Measurements from ENCODE around the gene FAM227B.
"Not testable (repeated sequence)": the region's sequence is repeated elsewhere in the genome, so short reads cannot be mapped to it uniquely, and the experiment has no call there.

Gene FAM227B, protein sequence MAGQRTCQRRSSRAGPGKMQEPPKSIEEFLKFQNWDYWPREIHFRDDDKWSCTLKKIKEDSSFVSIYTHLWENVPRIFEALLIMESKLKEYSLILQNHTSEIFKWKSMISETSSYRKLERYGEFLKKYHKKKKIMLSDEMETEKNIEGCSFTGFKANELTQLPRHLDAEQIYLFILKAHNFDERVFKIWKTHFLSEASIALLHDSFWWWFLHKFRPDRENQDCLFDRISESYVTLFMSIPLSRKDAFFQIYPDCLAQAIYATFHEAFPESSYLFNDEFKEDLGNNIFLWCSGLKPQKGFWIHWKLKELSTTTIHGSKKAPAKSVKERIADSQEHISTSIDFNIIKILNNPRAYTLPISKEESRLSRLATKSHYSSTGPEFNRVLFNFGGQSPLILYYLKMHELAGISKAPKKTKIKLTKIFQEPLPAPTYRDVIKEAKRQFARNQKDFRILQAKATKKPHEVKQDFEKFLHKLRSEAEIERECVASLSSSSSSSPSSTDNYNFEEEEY

DNA sequence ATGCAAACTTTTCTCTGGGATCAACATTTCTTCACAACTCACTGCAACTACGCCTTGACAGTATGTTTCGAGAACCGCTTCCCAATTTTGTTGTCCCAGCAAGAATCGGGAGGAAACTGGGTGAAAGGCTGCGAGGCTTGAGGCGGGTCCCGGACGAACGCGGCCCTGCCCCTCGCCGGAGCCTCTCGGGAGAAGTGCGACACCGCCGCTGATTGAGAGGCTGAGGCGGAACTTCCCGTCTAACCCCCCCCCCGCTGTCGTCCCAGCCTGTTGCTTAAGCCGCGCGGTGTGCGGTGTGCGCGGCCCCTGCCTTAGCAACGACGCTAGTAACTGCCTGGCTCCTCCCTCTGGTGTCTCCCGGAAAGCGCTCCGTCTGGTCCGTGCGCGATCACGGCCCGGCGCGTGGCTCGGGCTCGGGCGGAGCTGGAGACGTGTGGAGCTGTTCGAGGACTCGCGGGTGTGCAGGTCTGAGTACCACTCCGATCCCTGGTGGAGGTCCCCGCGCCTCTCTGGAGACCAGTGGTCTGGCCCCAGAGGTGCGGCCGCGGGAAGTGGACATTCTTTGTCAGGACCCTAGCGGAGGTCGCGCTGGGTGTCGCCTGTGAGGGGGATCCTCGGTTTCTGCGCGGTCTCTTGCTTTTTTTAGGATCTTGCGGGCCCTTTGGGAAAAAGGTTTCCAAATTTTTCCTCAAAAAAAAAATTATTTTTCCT is at the start of gene FAM227B, which contains the start of gene DTWD1:
Gene FAM227B, minus strand, starts transcription at position 161 of the 711 bp plus-strand sequence. CDS start 5,647 bp downstream, outside the sequence.
Gene DTWD1, plus strand, starts transcription at position 391 of the 711 bp plus-strand sequence. CDS start 4,120 bp downstream, outside the sequence.
- peak; percentile 94 for FAIRE-seq

DNA sequence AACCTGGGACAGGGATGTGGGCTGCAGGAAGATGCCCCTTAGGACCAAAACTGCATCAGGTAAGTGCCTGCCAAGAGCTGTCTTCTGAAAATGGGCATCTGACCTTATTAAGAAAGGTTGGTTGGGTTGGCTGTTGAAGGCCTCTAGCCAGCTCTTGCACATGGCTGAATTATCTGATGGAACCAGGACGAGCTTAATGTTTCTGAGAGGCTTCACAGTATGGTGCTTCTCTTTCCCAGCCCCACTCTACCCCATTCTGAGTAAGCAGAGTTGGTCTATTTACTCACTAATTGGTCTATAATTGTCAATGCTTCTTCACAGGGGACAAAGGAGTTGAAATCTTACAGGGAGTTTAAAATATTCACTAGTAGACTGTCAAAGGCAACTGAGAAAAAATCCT is 48.7 kb upstream of the FAM227B start:
- no peak for FAIRE-seq

DNA sequence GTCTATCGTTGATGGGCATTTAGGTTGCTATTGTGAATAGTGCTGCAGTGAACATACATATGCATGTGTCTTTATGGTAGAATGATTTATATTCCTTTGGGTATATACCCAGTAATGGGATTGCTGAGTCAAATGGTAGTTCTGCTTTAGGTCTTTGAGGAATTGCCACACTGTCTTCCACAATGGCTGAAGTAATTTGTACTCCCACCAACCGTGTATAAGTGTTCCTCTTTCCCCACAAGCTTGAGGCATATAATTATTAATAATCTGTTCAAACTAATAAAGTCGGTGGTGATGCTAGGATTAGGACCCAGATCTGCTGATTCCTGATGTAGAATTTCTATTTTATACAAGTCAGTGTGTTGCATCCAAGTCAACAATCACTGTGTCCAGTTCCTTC is 45.9 kb upstream of the FAM227B start:
- FAIRE-seq = not testable (repeated sequence)

DNA sequence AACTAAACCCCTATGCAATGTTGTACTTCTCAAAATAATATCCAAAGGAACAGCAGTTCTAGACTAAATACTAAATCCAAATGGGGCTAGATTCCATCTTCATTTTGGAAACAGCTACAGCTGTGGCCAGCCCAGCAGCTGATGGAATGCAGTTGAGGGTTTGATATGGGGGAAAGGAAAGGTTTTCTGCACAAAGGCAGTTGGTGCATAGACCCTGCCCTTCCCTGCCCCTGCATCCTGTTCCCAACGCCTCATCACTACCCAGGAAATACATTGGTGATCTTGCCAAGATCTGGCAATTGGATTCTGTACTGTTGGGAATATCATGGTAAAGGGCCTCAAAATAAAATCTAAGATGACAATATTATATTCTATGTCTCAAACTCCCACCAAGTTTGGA is 44.1 kb upstream of the FAM227B start:
- no peak for FAIRE-seq

DNA sequence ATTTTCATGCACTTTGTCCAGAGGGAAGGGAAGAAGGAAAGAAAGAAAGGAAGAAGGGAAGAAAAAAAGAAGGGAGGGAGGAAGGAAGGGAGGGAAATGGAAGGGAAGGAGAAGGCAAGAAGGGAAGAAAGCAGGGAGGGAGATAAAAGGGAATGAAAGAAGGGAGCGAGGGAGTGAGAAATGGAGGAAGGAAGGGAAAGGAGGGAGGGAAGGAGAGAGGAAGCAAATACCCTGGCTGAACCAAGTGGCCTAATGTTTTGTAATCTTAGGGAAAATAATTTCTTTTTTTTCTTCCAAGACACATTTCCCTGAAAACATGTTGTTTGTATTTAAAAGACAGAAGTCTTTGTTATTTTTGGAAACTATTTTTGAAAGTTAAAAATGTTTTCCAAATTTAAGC is 36.1 kb upstream of the FAM227B start:
- FAIRE-seq = no peak

DNA sequence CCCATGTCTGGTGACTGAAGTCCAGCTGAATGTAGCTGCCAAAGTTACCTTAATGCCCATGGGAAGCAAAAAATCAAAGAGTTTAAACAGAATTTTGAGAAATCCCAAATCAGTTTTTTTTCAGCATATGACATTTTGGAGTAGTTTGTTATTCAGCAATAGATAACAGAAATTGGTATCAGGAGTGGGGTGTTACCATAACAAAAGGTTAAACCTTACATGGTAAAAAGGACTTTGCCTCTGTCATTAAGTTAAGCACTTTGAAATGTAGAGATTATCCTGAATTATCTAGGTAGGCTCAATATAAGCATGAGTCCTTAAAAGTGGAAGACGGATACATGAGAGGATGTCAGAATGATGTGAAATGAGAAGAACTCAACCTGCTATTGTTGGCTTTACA is 32.3 kb upstream of the FAM227B start:
- FAIRE-seq = no peak

DNA sequence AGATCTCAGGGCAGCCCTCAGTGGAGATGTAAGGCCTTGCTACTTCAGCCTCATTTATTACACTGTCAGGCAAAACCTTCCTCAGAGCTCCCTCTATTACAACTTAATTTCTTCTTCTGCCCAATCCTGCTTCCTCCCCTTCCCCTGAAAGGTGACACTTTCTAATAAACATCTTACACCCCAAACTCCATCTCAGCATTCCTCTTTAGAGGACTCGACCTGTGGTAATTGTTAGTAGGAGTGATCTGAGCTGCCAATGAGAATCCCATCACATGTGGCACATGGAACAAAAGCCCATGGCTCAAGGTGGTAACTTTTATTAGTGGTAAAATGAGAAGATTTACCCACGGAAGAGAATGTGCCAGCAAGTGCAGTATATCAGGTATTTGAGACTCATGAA is 30.1 kb upstream of the FAM227B start:
- FAIRE-seq = no peak

DNA sequence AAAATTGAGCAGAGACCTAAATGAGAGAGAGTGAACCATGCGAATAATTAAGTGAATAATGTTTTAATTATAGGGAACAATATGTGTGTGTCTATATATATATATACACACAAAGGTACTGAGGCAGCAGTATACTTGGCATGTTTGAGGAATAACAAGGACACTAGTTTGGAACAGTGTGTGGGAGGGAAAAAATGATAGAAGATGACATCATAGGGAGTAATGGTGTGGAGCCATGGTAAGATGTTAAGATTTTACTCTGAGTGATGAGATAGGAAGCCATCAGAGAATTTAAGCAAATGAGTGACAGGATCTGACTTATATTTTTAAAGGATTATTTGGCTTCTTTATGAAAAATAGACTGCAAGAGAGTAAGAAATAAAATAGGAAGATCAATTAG is 29.4 kb upstream of the FAM227B start:
- FAIRE-seq = no peak

DNA sequence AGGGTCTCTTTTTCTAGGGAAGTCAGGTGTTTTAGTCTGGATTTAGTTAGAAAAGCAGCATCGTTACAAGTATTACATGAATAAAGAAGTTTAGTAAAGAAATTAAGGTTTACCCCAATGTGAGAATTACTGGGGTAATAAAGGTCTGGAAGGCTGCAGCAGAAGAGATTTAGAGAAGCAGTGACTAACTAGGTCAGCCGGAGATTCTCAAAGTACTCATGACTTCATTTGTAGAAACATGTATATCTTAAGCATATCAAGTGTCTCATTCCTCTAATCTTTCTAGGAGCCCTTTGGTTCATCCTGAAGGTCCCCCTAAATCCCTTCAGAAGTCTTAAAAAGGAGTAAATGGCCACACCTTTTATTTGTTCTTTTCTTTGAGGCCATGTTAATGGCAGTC is 26.3 kb upstream of the FAM227B start:
- FAIRE-seq = no peak

DNA sequence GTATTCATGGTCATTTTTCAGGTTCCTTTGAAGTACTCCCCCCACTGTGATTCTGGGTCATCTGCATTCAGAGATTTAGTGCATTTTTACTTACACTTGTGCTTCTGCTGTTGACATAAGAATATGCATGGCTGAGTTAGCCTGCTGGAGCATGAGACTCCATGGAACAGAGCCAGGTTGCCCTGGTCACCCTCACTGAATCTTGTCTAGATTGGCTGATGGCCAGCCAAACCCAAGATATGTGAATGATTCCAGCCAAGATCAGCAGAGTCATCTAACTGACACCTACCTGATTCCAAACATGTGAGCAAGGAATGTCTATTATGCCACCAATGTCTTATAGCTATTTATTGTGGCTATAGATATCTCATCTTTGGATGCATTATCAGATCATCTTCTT is 25.3 kb upstream of the FAM227B start:
- no peak for FAIRE-seq

DNA sequence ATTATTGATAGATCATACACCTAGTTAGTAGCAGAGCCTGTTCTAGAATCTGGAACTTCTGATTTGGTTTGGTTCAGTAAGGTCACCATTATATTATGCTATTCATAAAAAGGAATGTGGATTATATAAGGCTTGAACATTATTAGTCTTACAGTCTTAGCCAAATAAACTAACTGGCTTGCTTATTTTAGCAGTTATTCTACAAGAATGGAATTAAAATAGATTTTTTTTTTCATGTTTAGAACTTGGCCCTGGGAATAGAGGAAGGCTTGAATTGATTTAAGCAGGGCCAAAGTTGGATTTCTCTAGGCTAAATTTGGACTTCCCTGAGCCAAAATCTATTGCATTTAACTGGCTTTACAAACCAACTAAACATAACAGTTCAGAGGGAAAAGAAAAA is 24.7 kb upstream of the FAM227B start:
- FAIRE-seq = no peak

DNA sequence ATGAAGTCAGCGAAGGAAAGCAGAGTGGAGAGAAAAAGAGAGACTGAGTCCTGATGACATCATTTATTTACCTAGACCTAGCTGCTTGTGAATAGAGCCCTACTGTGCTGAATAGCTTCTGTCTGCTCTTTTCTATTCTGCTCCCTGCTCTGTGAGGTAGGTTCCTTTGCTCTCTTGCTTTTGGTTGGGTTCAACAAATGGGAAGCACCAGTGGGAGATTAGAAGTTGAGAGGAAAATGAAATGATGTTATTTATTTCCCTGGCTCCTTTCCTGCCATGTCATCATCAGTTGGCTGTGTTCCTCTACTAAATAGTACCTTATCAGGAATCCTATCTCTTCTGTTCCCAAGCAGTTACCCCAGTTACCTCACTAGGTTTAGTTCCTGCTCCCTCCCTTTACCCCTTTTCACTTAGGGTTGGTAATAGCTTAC is 23.8 kb upstream of the FAM227B start:
- FAIRE-seq = no peak

DNA sequence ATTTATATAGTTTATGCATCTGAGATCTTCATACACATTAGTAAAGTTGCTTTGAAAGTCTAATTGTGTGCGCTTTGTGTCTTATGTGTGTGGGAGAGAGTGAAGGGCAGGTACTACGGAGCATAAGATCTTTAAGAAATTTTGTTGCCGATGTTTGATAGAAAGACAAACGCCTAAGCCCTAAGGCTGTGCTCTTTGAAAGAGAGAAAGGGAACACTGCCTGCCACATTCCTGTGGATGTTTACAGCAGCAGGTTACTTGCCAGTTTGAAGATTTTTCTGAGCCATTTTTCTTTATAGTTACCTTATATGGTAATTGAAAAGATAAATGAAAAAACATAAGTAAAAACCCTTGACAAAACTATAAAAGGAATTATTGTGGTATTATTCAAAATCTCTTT is 17.2 kb upstream of the FAM227B start:
- FAIRE-seq = no peak

DNA sequence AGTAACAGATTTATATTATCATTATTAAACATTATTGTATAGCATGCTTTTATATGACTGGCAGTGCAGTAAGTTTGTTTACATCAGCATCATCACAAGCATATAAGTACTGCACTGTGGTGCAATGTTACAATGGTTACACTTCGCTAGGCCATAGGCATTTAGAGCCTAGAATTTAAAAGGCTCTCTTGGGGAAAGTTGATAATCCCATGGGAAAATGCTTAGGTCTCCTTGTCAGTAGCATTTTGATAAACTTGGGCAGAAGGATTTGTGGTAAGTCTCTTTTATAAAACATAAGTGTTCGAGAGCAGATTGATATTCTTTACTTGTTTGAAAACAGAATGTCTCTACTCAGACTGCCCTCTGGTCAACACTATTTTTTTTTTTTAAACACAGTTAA is 7.8 kb upstream of the FAM227B start:
- no peak for FAIRE-seq

DNA sequence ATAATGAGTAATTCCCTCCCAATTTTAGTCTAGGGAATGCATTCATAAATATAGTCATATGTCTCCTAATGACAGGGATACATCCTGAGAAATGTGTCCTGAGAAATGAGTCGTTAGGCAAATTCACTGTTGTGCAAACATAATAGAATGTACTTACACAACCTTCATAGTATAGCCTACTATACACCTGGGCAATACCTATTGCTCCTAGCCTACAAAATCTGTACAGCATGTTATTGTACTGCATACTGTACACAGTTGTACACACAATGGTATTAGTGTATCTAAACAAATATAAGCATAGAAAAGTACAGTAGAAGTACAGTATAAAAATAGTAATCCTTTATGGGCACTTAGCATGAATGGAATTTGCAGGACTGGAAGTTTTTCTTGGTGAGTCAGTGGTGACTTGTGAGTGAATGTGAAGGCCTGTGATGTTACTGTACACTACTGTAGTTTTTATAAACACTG is 6.8 kb upstream of the FAM227B start:
- FAIRE-seq = peak; percentile 90

DNA sequence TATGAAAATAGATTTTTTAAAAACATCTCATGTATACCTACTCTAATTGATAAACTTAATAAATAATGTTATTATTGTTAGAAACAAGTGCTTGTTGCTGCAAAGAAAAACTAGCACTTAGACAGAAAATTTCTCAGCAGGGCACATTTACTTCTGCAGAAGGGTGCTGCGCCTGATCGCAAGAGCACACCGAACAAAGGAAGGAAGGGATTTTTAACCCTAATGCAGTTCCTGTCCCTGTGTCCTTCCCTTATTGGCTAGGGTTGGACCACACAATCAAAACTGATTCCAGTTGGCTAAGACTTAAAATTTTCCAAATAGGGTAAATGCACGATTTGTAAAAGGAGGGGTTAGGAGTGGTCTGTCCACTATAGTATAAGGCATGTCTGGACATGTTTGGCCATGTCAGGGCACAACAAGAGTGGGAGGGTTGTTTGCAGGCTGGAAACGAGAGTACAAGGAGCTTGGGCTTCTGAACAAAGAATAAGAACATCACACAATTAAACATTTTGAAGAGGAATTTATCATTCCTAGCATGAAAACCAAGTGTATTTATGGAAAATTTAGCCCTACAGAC is 4.9 kb upstream of the FAM227B start:
- FAIRE-seq = no peak

DNA sequence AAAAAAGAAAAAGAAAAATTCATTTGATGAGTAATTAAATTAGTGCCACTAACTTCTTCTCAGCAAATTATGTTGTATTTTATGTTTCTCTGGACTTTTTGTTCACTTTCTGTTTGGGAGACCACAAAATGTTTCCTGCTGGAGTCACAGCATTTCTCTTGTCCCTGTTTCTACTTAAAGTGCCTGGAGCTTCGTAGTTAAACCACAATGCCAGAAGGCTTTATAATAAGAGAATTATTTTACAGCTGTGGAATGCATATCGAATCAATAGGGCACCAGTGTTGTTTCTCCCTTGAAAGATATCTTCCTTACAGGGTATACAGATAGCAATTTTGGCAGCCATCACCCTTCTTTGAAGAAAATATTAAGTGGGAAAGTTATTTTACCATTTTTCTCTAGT is 3.4 kb upstream of the FAM227B start:
- no peak for FAIRE-seq

DNA sequence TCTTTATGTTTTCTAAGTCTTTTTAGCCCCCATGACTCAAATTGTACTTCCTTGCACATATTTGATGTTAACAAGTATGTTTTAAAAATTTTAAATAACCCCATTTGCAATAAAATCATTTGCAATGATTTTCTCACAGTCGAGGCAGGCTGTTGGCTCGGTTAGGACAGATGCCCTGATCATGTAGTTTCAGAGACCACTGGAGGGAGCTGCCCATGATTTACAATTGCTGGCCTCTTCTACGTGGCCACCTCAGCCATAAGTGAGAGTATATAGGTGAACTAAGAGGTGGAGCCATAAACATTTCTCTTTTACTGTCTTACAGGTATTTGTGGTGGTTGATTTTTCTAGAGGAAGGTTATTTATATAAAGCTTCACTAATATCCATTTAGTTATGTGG is 1.9 kb upstream of the FAM227B start:
- no peak for FAIRE-seq

DNA sequence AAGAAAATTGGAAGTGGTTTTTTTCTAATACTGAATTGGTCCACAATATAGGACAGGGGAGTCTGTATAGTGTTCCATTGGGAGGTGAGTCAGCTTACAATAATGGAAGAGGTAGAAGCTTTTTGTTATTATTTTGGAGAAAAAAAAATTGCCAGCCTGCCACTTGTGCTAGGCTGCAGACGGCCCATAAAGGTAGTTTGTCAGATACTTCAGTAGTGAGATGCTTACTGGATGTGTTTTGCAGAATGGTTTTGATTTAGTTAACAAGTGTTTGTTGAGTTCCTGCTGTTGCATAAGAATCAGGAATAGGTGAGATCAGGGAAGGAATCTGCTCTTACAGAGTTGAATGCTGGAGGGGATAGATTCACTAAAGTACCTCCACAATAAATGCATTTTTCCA is 1.3 kb upstream of the FAM227B start:
- FAIRE-seq = no peak

DNA sequence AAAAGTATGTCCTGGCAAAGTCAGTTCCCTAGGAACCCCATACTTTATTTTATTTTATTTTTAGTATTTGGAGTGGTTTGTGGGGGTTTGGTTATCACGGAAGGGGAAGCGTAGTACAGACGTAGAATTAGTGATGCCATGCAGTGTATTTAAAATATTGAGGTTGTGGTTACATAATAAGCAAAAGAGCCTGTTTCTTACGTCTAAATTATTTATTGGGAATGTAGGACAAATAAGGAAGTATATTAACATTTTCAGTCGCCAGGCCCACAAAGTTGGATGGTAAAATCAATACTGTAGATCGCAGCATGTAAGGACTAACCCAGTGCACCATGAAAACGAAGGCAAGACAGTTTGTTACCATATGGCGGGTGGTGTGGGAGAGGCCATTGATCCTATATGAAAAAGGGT is 788 bp upstream of the FAM227B start:
- FAIRE-seq = no peak

DNA sequence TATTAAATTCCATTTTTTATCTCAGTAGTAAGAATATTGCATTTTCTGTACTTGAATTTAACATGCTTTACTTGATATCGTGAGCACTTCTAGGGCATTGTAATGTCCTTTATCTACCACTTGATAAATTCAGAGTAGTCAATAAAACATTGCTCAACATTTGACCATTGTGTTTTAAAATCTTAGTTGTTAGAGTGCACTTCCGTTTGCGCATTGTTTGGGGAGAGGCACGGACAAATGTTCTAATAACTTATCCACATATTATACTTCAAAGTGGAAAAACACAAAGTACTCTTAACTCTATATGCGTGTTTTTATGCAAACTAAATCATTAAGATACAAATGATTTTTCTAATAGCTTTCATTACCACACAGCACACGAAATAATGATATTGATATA is 419 bp downstream of the FAM227B start:
- FAIRE-seq = no peak

DNA sequence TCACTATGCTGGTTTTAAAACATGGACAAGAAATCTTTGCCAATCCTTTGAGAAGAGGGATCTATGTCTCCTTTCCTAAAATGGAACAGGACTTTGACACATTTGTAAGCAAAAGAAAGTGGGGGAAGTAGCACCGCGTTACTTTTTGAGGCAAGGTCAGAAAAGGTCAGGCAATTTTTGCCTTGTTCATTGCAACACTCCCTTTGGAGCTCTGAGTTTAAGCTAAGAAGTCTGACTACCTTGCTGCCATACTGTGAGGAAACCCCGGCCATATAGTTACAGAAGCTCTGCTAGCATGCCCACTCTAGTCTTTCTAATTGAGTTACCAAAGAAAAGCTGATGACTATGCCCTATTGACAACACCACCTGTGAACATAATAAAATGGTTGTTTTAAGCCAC is 1.4 kb downstream of the FAM227B start:
- FAIRE-seq = no peak

DNA sequence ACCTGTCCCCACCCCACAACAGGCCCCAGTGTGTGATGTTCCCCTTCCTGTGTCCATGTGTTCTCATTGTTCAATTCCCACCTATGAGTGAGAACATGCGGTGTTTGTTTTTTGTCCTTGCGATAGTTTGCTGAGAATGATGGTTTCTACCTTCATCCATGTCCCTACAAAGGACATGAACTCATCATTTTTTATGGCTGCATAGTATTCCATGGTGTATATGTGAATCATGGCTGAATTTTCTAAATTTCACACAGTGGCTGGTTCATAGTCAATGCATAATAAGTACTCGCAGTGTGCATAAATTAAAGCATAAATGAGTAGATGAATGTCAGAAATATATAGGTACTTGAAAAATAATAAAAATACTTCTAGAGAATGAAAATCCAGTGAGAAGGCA is 8.4 kb downstream of the FAM227B start:
- FAIRE-seq = not testable (repeated sequence)

Measured in G401.6 (cell line).